Epithelial cell of proximal tubule (primary cell): ENCODE data around the gene MSTO1. TPM values are rescaled to one million over a fixed set of nuclear protein-coding genes. Genes with fewer than 3 reads are reported as not detected.

Experiments used
- DNase-seq: peaks from one replicate; pipeline ENCODE4 v3.0.0-alpha.2; 2011; ENCODE audit warnings: low read depth
- H3K4me3 ChIP-seq: 2 replicates; pipeline ENCODE4 v1.5.1; 2011; ENCODE audit warnings: low read depth, mild to moderate bottlenecking, low read length
- total RNA-seq: library from RNA; depleted of rRNA; stranded (reverse); fragments of >200 nt; gene quantifications from 2 replicates; pipeline ENCODE4 v1.2.3, GENCODE V29; 2015
- TF ChIP-seq, protein P1 (sequence below): conservative IDR thresholded peaks from 2 replicates; pipeline ENCODE4 v1.5.1; 2012; ENCODE audit warnings: low read depth, mild to moderate bottlenecking, low read length

MSTO1 gene
- total RNA-seq, 1 donor from 2014 or later, result 12.7 TPM

DNA sequence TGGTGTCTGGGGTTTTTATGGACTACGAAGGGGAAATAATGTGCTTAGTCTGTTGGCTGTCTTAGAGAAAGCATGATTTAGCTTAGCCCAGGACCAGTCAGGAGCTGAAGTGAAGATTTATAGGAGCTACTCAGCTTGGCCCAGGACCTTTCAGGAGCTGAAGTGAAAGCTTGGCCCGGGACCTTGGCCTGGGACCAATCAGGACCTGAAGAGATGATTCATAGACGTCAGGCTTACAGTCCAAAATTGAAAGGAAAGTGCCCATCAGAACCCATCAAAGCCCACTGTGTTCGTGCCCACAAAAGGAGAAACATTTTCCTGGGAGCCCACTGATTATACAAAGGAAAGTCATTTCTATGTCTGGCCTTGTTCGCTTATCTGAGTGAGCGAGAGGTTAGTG, 35.6 kb downstream of the MSTO1 start:
- TF ChIP-seq, protein P1, sequence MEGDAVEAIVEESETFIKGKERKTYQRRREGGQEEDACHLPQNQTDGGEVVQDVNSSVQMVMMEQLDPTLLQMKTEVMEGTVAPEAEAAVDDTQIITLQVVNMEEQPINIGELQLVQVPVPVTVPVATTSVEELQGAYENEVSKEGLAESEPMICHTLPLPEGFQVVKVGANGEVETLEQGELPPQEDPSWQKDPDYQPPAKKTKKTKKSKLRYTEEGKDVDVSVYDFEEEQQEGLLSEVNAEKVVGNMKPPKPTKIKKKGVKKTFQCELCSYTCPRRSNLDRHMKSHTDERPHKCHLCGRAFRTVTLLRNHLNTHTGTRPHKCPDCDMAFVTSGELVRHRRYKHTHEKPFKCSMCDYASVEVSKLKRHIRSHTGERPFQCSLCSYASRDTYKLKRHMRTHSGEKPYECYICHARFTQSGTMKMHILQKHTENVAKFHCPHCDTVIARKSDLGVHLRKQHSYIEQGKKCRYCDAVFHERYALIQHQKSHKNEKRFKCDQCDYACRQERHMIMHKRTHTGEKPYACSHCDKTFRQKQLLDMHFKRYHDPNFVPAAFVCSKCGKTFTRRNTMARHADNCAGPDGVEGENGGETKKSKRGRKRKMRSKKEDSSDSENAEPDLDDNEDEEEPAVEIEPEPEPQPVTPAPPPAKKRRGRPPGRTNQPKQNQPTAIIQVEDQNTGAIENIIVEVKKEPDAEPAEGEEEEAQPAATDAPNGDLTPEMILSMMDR, result no peak
- no peak for DNase-seq
- H3K4me3 ChIP-seq, result no peak overlapping the region

DNA sequence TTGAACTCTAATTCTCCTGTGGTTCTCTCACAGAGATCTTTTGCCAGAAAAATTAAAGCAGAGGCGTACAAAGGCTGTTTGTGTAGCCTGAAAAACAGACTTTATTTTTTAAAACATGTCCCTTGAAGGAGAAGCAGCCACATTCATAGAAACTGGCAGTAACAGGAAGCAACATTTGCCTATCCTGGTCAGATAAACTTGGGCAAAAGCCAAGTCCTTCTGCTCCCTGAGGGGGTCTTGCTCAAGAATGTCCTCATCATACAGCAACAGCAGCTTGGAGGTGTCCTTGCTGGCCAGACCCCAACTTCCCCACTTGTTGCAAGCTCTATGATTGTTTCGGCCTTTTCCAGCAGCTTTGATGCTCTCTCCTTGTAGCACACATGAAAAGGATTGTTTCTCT, 36.3 kb downstream of the MSTO1 start:
- TF ChIP-seq, protein P1, result no peak
- DNase-seq, result no peak
- H3K4me3 ChIP-seq, result no peak overlapping the region

DNA sequence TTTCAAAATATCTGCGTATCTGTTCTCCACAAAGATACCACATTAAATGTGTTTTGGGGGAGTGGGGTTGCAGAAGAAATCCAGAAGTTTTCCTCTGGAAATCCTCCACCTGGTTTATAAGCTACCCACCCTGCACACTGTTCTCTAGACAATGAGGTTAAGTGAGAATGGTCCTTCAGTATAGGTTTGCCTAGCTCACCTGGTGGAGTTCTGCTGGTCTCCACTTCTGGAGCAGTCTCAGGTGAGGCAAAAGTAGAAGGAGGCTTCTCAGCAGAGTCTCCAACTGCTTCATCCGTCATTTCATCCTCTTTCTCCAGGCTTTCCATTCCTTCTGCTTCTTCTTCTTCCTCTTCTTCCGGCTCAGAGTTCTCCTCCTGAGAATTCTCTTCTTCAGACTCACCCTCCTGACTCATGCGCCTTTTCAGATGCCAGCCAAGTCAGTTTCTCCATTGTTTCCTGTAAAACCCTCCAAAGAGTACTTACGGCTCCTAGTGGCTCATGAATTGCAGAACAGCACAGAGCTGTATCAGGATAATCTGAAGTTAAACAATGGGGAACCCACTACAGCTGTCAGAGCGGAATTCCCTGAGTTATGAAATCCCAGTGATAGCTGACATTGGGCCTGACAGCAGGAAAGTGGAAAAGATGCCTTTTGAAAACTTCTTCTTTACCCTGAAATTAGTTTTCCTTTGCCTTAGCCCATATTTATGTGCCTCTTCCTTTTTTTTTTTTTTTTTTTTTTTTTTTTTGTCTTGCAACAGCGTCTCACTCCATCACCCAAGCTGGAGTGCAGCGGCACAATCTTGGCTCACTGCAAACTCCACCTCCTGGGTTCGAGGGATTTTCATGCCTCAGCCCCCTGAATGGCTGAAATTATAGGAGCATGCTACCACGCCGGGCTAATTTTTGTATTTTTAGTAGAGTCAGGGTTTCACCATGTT, 38.5 kb downstream of the MSTO1 start:
- H3K4me3 ChIP-seq, result peak overlapping the region; percentile 42
- TF ChIP-seq, protein P1, result peak; percentile 75
- DNase-seq, result peak; percentile 80

DNA sequence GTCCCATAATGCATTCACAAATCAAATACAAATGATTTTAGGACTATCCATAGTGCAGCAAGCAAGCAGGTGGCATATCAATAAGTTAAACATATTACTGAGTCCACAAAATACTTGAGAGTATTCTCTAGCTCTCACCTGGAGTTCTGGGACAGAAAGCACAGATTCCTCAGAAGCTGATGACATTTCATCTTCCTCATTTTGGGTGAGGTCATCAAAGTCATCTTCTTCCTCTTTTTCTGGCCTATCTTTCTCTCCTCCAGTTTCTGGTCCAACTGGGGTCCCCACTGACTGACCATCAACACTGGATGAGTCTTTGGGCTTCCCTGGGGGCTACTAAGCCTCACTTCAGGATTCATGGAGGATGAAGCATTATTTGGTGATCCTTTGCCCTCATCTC, 39.7 kb downstream of the MSTO1 start:
- no peak overlapping the region for H3K4me3 ChIP-seq
- DNase-seq, result no peak
- TF ChIP-seq, protein P1, result no peak

DNA sequence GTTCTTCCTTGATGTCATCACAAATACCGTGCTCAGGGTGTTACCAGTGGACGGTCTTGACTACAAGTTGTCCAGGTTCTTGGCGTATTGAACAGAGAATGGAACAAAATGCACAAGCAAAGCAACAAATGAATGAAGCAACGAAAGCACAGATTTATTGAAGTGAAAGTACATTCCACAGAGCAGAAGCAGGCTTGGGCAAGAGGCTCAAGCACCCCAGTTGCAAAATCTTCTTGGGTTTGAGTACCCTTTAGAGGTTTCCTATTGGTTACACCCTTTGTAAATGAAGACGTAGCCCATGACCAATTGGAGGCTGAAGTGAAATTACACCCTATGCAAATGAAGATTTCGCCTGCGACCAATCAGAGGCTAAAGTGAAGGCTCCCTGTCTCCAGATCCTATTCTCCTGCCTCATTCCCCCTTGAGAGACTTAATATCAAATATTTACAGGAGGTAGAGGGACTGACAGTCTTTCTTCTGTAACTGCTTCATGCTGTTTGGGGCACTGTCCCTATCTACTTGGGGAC, 40.3 kb downstream of the MSTO1 start:
- TF ChIP-seq, protein P1, result no peak
- DNase-seq, result no peak
- H3K4me3 ChIP-seq, result no peak overlapping the region

DNA sequence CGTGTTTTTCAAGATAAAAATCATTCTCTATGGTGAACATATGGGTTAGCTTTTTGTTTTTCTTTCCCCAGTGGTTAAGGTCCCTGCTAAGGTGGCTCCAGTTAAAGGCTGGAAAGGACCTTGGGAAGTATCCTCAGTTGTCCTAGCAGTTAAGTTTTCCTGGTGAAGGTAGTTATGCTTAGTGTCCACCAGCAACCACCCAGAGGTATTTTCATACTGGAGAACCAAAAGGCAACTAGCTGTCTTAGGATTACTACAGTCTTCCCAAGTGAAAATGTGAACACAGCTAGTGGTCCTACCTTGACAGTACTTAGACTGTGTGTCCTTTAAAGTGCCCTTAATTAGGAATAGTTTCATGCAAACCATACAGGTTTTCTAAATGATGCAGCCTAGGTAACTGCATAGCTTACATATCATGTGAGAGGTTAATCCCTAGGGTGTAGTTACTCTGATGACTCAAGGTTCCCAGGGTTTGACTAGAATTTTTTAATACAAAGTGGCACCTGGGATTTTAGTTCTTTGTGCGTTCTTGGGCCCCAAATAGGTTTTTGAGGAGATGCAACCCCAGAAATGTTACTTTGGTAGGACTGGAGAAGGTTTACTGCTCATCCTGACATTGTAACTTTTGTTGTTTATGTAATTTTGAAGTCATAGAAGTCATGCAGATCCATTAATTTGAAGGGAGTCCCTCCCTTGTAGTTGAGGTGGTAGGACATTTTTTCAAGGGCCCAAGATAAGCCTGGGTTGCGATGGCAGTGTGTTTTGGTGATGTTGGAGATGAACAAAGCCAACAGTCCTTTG, 42.0 kb downstream of the MSTO1 start:
- H3K4me3 ChIP-seq, result no peak overlapping the region
- TF ChIP-seq, protein P1, result no peak
- DNase-seq, result no peak
